A375 (cell line): ENCODE results near the gene GRHL3. TPM values are rescaled to one million over a fixed set of nuclear protein-coding genes. Genes with fewer than 3 reads are reported as not detected.

ENCODE experiments used
- total RNA-seq: library from RNA; depleted of rRNA; stranded (reverse); fragments of >200 nt; shearing (Covaris generic); gene quantifications from 2 replicates; pipeline ENCODE4 v1.2.3, GENCODE V29; 2014; rRNA removed

Gene GRHL3
- total RNA-seq = 0.19 and 0.45 TPM in 2 replicates

DNA sequence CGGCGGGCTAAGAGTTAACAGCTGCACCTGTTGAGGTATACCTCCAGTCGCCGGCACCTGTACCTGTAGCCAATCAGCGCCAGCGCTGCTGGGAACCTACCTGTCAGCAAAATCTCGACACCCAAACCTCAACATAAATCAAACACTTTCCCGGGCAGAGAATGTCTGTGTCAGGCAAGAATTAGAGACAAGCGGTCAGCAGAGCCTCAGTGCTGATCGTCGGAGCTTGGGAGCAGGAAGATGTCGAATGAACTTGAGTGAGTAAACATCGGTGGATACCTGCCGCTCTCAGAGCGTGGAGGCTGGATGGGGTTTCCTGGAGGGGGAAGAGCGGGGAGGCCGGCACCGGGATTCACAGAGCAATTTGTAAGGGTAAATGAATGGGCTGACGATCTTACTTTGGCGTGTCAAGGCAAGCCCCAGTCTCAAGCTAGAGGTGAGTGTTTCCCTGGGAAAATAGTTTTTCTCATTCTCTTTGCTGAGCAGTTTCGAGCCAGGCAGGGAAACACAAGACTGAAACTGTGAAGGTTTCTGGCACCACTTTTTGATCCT, at the start of gene GRHL3:
Gene GRHL3, plus strand, starts transcription at position 46 of the 552 bp plus-strand sequence. Its CDS starts 195 bp downstream, at position 241.

Other genes with a start within 250 kb of the GRHL3 start
- 0.03 and 0.08 TPM in 2 replicates for gene MYOM3, start 207.2 kb upstream of the GRHL3 start, total RNA-seq
- 0.34 and 1.8 TPM in 2 replicates for gene IL22RA1, start 176.2 kb upstream of the GRHL3 start, total RNA-seq
- gene IFNLR1, start 132.1 kb upstream of the GRHL3 start, total RNA-seq = 2.0 and 2.2 TPM in 2 replicates
- gene STPG1, start 94.4 kb downstream of the GRHL3 start, total RNA-seq = 7.5 and 9.8 TPM in 2 replicates
- 57.6 and 65.2 TPM in 2 replicates for gene NIPAL3, start 96.4 kb downstream of the GRHL3 start, total RNA-seq
- gene RCAN3, start 183.5 kb downstream of the GRHL3 start, total RNA-seq = 18.4 and 28.1 TPM in 2 replicates
- gene NCMAP, start 236.7 kb downstream of the GRHL3 start, total RNA-seq = not detected in 2 replicates